Measurements from ENCODE around the gene TAL1. TPM values are rescaled to one million over a fixed set of nuclear protein-coding genes. Genes with fewer than 3 reads are reported as not detected.

Gene TAL1
- total and polyA plus RNA-seq, 2 donors (not counting 3 experiments of a cell fraction or from before 2014, with no cell fraction given), result 36.7 to 52.4 TPM

- no TSS peak for BruUV-seq (replicated peaks)
- no peaks in the 10 kb centered on the region for H4K20me1 ChIP-seq (replicated peaks; ENCODE audit: control insufficient read depth, extremely low read depth, insufficient read depth, low read length)
- CTCF ChIA-PET, result interaction anchor here (0.7 to 8.0 kb wide), 13 partner anchors 9 to 248 kb away, joined by 3 to 224 read pairs (median 4); partner anchors contain the start of gene FOXD2
- POLR2A ChIA-PET, result interaction anchor here (0.6 kb wide), 1 partner anchor 125 kb away, joined by 3 read pairs; no protein-coding TSS in a partner anchor
- H3K27ac ChIP-seq (ENCODE audit: insufficient read depth, low read depth, low read length), result no peak within 1 kb of the TSS
- no peaks in the 10 kb centered on the region for H3K36me3 ChIP-seq (ENCODE audit: control insufficient read depth in 2 of 2, extremely low read depth in 1 of 2, insufficient read depth in 2 of 2, low read length in 2 of 2)
- TF ChIP-seq, protein P1, sequence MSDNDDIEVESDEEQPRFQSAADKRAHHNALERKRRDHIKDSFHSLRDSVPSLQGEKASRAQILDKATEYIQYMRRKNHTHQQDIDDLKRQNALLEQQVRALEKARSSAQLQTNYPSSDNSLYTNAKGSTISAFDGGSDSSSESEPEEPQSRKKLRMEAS (IDR thresholded peaks at IDR 0.05; ENCODE audit: insufficient read depth, insufficient read length), result no peak
- TF ChIP-seq POLR2A (IDR thresholded peaks at IDR 0.05; ENCODE audit: low read depth, low read length), result no peak
- TF ChIP-seq, protein P2, sequence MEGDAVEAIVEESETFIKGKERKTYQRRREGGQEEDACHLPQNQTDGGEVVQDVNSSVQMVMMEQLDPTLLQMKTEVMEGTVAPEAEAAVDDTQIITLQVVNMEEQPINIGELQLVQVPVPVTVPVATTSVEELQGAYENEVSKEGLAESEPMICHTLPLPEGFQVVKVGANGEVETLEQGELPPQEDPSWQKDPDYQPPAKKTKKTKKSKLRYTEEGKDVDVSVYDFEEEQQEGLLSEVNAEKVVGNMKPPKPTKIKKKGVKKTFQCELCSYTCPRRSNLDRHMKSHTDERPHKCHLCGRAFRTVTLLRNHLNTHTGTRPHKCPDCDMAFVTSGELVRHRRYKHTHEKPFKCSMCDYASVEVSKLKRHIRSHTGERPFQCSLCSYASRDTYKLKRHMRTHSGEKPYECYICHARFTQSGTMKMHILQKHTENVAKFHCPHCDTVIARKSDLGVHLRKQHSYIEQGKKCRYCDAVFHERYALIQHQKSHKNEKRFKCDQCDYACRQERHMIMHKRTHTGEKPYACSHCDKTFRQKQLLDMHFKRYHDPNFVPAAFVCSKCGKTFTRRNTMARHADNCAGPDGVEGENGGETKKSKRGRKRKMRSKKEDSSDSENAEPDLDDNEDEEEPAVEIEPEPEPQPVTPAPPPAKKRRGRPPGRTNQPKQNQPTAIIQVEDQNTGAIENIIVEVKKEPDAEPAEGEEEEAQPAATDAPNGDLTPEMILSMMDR (IDR thresholded peaks at IDR 0.05; ENCODE audit: extremely low read depth in 1 of 2, insufficient read depth in 1 of 2, low read depth in 1 of 2, low read length in 2 of 2), result no peak
- no peak for TF ChIP-seq GATA2 (IDR thresholded peaks at IDR 0.05; ENCODE audit: insufficient read depth, insufficient read length, low read depth, low read length)
- TF ChIP-seq MYC (IDR thresholded peaks at IDR 0.05; ENCODE audit: low read depth, low read length), result no peak
- TF ChIP-seq POLR2AphosphoS5 (IDR thresholded peaks at IDR 0.05; ENCODE audit: insufficient read depth, low read depth, low read length), result no peak
- TF ChIP-seq EZH2 (IDR thresholded peaks at IDR 0.05; ENCODE audit: borderline replicate concordance, low read depth, low read length, severe bottlenecking), result no peak
- no peak for TF ChIP-seq JUN (IDR thresholded peaks at IDR 0.05; ENCODE audit: borderline replicate concordance, insufficient read depth, insufficient read length, low read depth)
- no peak for TF ChIP-seq FOS (IDR thresholded peaks at IDR 0.05; ENCODE audit: borderline replicate concordance, insufficient read depth, low read length)
- no peak within 1 kb of the TSS for H3K4me3 ChIP-seq (replicated peaks in 1 of 3; ENCODE audit: insufficient read depth in 1 of 3, low read depth in 1 of 3, low read length in 3 of 3)
- intact Hi-C loops (cut with micrococcal nuclease) (loop anchor here (1.0 kb wide), 1 partner anchor 11 kb away; no protein-coding TSS in a partner anchor), dilution Hi-C loops (cut with MboI; ENCODE audit: extremely low pct_ligation_motif_present, low sequenced_read_pairs) (no loop called here)
- no peaks in the 10 kb centered on the region for H3K27me3 ChIP-seq (ENCODE audit: control insufficient read depth in 2 of 2, insufficient read depth in 2 of 2, low read length in 2 of 2)
- DNase-seq (ENCODE audit: low read depth, low spot score), result peak; percentile 56
- FAIRE-seq, result peak; percentile 80
- no peaks in the 10 kb centered on the region for H3K9me3 ChIP-seq (replicated peaks; ENCODE audit: control insufficient read depth, insufficient read depth, low read length)
- H3K4me1 ChIP-seq (ENCODE audit: control insufficient read depth, extremely low read depth, insufficient read depth, low read length), result peaks cover 5% of the 10 kb centered on the region
- H3K9ac ChIP-seq (replicated peaks; ENCODE audit: extremely low read depth, insufficient read depth, low read length), result no peak within 1 kb of the TSS
- no peak within 1 kb of the TSS for H3K4me2 ChIP-seq (ENCODE audit: insufficient read depth, low read length)
- no peaks in the 10 kb centered on the region for H3K9me1 ChIP-seq (replicated peaks; ENCODE audit: control insufficient read depth, extremely low read depth, insufficient read depth, low read length)
- H3K79me2 ChIP-seq (ENCODE audit: control insufficient read depth, insufficient read depth, low read length), result no peaks in the 10 kb centered on the region
- peak within 1 kb of the TSS; percentile 76 for H2AFZ ChIP-seq (ENCODE audit: low read depth, low read length)
Measured at GRCh38 chr1:47189844-47190508, 42.0 kb downstream of the TAL1 start, which contains the start of gene PDZK1IP1. PDZK1IP1 (minus strand) TSS chr1:47190036; CDS start chr1:47189932, 104 bp downstream.
